ENCODE data around the gene PANK4.

The PANK4 gene

DNA sequence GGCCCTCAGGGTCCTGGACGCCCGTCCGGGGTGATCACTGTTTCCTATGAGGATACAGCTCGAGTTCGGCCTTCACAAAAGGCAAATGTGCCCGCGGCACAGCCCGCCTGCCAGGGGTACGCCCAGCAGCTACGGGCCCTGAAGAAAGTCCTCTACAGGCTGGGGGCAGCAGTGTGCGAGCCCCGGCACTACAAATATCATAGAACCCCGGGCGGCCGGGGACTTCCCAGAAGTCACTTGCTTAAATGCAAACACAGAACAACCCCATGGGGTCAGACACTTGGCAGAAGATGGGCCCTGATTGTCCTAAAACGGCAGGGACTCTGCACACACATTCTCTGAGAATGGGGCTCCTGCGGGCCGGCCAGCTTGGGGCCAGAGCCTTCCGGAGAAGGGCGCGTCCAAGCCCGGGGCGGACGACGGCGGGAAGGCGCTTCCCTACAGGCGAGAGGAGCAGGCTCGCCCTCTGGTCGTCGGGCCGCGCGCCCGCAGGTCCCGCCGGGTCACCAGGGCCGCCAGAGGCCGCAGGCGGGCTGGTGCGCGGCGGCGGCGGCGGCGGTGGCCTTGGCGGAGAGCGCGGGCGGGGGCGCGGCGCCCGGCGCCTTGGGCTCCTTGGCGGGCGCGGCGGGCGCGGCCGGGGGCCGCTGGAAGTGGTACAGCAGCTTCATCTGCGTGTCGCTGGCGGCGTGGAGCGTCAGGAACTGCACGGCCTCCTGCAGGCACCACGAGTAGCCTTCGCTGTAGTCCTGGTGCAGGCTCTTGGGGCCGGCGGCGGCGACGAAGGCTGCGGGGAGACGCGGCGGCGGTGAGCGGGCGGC is 2.8 kb upstream of the PANK4 start:
- no peak for DNase-seq (ENCODE audit: low read depth in 2 of 2)

DNA sequence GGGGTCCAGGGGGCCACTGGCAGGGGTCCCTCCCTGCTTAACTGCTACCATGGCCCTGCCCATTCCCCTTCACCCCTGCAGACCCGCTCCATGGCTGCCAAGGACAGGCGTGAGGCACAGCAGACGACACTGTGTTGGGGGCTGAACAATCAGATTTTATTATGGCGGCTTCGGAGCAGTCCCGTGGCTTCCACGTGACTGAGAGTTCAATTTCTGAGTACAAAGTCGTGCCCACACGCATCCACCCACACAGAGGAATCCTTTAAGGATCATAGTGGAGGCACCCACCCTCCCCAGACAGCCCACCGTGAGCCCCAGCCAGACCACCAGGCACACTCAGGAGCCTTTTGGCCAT is 2.2 kb upstream of the PANK4 start:
- no peak for DNase-seq (ENCODE audit: low read depth in 2 of 2)

DNA sequence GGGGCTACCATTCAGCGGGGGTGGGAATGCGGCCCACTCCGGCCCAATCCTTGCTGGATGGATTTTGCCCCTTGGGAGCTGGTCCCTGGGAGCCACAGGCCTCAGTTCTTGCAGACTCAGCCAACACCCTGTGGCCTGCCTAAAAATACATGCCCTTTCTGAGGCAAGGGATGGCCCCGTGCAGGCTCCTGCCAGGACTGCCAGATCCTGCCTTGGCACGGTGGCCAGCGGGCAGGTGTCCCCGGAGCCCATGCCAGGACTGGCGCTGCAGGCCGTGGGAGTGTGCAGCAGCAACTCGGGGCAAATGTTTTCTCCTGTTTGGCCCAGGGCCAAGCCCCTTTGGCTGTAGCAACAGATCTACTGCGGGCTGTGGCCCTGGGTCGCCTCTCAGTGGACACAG is 1.6 kb upstream of the PANK4 start:
- DNase-seq (ENCODE audit: low read depth in 2 of 2), result no peak

DNA sequence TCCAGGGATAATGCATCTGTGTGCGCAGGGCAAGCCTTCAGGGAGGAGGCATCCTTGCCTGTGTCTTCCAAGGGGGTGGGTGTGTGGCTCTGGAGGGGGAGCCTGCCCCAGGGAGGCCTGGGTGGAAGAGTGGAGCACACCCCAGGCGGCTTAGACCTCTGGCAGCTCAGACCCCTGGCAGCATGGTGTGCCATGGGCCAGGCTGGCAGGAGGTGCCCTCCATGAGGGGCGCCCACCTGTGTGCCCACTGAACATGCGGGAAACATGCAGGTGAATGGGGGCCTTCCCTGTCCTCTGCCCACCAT is 1.1 kb upstream of the PANK4 start:
- DNase-seq (ENCODE audit: low read depth in 2 of 2), result no peak

DNA sequence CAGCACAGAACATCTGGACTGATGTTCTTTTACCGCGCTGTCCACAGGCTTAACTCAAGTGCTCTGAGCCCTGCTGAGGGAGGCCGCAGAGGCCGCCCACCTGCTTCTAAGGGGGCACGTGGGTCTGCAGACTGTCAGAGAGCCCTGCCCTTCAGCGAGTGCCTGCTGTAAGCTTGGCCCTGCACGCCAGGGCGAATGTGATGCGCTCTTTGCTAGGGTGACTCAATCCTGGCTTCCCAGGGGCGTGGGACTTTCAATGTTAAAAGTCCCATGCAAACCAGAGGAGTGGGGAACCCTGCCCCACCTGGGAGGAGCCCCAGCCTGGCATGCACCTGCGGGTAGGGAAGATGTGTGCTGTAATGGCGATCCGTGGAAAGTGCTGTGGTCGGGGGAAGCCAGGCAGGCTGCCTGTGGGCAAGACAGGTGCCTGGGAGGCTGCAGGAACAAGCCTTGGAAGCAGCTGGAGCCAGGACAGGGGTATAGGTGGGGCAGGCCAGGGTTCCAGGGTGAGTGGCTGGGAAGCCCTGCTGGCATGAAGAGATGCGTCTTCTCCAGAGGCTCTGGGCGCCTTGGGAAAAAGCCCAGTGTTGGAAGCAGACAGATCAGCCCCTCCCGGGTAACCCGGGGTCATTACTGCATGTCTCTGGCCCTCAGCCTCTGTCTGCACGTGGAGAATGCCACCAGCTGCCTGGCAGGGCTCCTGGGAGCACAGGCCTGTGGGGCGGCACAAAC is 594 bp upstream of the PANK4 start:
- DNase-seq (ENCODE audit: low read depth in 2 of 2), result no peak

DNA sequence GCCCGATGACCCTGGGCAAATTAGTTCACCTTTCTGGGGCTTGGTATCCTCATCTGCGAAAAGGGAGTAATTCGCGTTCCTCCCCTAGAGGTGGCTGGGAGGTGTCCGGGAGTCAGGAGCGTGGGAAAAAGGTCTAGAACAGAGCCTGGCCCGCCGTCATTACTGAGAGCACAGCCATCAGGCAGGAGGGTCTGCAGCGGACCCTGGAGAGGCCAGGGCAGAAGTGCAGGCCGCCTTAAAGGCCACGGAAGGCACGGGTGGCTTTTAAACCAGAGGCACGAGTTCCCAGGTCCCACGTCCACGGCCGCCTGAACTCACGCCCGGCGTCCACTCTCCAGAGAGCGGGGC is 850 bp downstream of the PANK4 start:
- no peak for DNase-seq (ENCODE audit: low read depth in 2 of 2)

DNA sequence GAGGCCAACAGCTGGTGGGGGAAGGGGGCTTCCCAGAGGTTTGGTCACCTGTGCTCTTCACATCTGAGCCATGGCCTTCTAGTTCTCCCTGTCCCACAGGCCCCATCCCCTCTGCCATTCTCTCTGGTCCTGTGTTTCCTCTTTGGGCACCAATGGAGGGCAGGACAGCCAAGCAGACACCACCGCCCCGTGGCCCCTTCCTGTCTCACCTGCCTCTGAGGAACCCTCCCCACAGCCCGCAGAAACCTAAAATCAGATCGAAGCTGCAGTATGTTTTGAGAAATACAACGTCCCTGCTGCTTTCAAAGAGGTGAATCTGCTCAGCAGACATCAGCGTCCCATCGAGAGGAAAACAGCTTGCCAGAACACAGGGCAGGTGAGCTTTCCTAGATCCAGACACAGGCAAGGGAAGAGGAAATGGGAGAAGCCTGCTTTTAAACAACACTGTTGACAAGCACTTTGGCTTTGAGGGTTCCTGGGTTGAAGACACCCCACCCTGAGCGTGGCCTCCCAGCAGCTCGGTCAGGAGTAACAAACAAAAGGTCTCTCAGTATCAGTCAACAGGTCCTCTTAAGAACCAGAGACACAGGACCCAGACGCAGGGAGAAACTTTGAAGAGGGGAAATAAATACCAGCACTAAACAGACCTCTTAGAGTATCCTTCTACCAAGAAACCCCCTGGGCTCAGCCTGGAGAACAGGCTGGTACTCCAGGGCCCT is 2.3 kb downstream of the PANK4 start:
- DNase-seq (ENCODE audit: low read depth in 2 of 2), result no peak

DNA sequence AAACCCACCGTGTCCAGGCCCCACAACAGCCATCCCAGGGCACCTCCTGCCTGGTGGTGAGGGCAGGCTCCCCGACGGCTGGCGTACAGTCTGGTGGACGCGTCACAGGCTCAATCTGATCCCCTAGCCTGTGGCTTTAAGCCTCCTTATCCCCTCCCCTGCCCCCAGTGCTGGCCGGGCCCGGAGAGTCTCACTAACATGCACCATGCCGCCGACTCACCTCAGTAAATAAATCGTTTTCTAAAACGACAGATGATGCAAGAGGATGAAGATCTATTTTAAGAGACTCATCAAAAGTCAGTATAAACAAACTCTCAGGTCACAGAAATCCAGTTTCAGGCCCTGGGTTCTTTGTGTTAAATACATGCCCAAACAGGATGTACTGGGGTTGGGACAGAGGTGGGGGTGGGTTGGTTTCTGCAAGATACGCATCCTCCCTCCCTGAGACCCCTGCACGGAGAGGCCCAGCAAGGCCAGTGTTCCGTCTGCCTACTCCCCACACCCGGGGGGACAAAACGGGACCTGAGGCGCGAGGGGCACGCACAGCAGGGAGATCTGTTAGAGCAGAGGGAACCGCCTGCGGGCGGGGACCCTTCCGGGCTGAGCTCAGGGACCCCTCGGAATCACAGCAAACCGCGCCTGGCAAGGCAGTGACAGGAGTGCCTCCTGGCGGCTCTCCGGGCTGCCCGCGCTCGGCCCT is 3.1 kb downstream of the PANK4 start:
- no peak for DNase-seq (ENCODE audit: low read depth in 2 of 2)

DNA sequence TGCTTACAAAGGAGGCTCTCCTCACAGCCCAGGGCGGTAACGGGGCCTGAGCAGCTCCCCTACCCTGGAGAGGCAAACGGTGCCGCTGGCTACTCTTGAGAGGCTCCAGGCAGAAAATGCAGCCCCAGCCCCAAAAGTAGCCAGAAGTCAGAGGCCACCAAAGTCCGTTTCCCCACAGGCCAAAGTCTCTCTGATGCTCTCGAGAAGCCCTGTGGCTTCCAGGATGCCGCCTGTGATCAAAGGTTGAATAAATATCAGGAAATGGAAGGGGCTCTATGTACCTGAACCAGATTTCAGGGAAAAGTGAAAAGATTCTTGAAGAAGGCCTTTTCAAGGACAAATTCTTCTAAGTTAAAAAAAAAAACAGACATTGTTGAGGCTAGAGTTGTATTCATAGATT is 4.2 kb downstream of the PANK4 start:
- no peak for DNase-seq (ENCODE audit: low read depth in 2 of 2)

DNA sequence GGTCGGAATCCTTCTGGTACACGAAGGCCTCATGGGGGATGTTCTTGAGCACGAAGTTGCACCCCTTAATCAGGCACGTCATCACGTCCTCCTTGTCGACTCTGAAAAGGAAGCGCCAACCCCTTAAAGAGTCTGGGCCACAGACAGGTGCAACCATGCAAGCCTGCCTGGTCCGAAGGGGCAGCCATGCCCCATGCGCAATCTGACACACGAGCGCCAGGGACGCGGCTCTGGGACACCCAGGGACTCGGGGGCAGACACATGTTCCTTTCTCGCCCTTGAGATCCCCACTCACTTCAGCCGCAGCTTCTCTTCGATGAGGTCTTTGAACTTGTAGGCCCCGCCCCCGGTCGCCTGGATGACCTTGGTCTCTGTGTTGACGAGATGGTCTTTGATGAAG is 5.6 kb downstream of the PANK4 start:
- no peak for DNase-seq (ENCODE audit: low read depth in 2 of 2)

DNA sequence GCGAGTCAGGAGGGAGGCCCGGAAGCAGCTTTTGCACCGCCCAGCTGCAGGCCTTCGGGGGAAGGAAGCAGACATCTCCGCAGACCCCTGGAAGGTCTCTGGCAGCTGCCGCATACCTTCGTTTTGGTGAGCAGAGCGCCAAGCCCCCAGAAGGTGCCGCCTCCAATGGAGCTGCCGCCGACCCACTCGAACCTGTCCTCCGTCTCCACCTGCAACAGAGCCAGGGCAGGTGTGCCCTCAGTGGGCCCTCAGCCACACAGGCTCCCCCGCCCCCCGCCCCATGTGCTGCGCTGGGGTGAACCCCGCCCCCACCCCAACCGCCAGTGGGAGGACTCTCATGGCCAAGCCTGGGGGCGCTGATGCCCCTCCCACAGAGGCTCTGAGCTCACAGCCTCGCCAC is 6.2 kb downstream of the PANK4 start:
- DNase-seq (ENCODE audit: low read depth in 2 of 2), result no peak

DNA sequence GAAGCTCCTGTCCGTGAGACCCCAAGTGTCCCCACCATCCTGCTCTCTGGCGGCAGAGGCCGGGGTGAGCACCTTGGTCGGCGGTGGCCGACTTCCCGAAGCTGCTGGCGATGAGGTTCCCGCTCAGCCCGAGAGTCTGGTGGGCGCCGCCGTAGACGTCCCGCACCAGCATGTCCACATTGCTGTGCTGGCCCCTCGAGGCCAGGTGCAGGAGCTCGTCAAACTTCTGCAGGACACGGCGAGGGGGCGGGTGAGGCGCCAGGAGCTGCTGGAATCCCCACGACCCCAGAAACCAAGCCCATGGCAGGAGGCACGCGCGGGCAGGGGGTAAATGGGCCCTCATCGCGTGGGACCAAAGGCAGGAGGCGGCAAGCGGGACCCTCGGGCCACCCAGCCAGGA is 6.7 kb downstream of the PANK4 start:
- no peak for DNase-seq (ENCODE audit: low read depth in 2 of 2)

DNA sequence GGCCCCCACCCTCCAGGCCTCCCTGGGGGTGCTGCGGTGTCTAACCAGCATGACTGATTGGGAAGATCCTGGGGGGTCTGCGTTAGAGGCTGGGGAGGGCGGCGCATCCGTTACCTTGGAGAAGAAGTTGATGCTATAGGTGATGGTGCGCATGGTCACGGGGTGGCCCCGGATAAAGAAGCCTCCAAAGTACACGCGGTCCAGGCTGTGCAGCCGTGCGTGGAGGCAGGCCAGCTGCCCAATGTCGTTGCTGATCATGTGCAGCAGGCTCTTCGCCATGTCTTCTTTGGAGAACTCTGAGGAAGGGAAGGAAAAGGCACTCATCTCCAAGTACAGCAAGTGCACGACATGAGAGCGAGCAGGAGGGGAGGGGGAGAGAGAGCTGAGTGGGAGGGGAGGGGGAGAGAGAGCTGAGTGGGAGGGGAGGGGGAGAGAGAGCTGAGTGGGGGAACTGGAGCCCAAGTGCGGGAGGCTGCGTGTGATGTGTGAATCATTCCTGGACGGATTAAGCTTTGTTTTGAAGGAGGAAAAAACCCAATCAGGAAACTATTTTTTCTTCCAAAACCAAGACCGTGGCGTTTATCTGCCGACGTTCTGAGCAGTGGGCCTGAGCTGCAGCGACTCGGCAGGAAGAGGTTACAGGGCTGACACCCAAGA is 7.2 kb downstream of the PANK4 start:
- DNase-seq (ENCODE audit: low read depth in 2 of 2), result no peak

DNA sequence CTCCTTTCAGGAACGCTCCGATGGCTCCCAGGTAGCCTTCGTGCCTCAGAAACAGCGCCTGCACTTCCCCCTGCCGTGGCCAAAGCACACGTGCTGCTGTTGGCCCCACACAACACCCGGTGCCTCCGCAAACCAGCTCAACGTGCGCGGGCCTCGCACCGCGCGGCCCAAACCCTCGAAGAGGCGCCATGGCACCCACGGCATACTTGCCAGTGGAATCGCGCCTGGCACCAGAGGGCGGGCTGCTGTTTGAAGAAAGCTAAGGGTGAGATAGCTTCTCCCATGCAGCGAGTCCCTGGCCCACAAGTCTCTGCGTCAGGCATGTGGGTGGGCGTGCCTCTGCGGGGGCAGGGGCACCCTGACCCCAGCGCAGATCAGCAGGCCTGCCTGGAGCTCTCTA is 7.9 kb downstream of the PANK4 start:
- no peak for DNase-seq (ENCODE audit: low read depth in 2 of 2)

DNA sequence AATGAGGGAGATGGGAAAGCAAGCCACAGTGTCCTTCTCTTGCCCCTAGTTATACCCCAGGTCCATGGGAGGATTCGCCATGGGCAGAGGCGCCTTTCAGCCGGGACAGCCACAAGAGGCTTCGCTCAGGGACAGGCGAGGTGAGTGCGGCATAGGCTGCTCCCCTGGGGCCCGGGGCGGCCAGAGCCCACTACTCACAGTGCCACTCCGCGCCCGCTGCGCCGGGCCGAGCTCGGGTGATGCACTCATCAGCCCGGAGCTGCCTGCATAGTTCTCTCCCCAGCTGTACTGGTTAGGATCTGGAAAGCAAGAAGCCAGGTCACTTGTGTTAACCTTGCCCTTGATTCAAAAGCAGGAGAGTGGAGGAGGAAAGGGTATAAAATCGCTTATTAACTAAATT is 8.4 kb downstream of the PANK4 start:
- DNase-seq (ENCODE audit: low read depth in 2 of 2), result no peak

DNA sequence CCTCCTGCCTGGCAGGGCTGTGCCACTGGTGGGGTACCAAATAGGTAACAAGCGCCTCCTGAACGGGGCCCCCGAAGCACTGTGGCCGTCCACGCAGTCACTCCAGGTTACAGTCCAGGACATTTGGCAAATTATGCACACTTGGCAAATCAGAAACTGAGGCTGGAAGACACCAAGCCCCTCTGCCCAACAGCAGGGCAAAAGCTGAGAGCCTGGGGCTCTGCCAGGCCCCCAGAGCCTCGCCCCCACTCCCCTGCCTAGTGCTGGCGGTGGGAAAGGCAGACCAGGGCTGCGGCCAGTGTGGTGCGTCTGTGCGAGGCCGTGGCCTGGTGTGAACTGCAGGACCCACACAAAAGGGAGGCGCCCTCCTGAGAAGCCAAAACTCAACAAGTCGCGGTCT is 9.4 kb downstream of the PANK4 start:
- DNase-seq (ENCODE audit: low read depth in 2 of 2), result no peak

DNA sequence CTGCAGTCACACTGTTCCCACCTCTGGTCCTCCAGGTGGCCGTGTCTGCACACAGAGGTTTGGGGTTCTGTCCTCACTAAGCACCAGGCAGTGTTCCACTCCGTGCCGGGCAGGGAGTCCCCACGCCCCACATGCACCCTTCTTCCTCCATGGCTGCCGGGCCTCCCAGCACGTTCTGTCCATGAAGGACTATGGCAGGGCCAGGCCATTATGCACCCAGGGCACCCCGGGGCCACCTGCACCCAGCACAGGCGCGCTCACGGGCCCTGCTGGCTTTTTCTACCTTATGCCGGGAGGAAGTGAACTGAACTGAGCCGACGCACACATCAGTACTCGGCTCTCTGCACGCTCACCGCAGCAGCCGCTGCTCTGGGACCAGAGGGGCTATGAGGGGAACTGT is 10.3 kb downstream of the PANK4 start:
- no peak for DNase-seq (ENCODE audit: low read depth in 2 of 2)

DNA sequence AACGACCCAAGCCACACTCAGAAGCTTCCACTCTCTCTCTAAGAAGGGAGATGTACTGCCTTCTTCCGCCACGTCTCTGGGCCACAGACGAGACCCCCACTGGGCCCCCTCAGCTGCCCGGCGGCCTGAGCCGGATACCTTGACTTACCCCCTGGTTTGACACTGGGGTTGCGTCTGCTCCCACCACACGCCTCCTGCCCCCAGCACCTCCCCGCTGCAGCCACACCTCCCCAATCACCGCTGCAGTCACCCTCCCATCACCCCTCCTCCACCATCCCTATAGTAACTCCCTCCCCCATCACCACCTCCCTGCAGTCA is 10.7 kb downstream of the PANK4 start:
- no peak for DNase-seq (ENCODE audit: low read depth in 2 of 2)

DNA sequence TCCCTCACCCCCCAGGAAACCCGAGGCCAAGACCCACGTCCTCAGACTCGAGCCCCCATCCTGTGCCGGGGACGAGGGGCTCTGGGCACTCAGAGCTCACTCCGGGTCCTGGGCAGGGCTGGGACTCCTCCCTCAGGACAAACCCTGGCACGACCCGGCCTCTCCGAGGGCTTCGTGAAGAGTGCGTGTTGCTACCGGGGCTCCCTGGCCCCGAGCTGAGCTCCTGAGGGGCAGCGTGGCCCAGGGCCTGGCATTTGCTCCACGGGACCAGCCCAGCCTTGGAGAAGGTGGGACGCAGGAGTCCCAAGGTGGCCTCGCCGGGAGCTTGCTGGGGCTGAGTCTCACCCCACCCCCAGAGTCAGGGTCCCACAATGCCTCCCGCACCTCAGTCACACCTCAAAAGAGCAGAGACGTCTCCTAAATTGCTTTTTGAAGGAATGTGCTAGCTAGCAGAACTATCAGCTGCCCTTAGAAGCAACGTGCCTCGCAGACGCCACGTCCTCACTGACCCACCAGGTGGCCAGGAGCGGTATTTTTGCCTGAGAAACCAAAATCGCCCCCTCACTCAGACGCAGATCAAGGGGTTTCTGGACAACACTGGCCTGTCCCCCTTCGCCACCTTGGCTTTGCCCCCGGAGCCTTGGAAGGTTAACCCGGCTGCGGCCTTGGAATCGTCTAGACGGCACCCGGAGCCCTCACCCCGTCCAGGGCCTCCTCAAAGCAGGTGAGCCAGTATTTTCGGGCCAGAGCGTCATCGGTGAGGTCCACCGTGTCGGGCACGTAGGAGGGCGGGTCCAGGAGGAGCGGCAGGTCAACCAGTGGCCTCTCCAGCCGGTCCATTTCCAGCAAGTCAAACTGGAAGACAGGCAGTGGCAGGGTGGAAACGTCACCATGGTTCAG is 11.3 kb downstream of the PANK4 start:
- no peak for DNase-seq (ENCODE audit: low read depth in 2 of 2)

DNA sequence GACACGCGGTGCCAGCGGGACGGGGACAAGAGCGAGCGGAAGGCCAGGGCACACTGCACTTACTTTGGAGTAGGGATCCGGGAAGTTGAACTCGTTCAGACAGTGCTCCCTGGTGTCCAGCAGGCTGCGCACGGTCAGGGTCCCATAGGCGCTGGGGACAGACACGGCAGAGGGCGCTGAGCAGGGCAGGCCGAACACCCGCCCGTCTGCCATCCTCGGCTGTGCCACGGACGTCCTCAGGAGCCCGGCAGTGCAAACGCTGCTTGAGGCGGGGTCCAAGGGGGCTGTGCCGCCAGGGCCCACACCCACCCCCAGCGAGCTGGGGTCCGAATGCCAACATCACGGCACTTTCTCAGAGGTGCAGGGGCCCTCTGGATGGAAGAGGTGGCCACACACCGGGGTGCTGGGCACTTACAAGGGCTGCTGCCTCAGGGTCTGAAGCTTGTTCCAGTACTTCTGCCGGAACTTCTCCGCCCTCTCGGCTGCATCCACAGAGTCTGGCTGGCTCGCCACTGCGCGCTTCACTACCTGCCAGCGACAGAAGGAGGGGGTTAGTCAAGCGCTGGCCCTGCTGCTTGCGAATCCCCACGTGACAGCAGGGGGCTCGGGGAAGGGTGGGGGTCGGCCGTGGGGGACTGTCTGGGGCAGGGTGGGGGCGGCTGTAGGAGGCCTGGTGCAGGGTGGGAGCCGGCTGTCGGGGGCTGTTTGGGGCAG is 12.3 kb downstream of the PANK4 start:
- DNase-seq (ENCODE audit: low read depth in 2 of 2), result no peak
